ENCODE data around the gene TTLL10. TPM values are rescaled to one million over a fixed set of nuclear protein-coding genes. Genes with fewer than 3 reads are reported as not detected.
A peak's percentile ranks its signal among the peaks of the same experiment; 100 is the strongest.

Gene TTLL10
- total RNA-seq, 2 experiments from 2014 or later, result not detected

- H3K27ac Mint-ChIP-seq, result peak overlapping the region; percentile 100
- intact Hi-C loops (cut with micrococcal nuclease), result loop anchor here (10.0 kb wide), 1 partner anchor 169 kb away; no protein-coding TSS in a partner anchor
- DNase-seq, result peak; percentile 9
- no peaks in the 10 kb centered on the region for H3K9me3 Mint-ChIP-seq
- ChIA-PET CTCF (no interaction called here), POLR2A (interaction anchor here (8.3 kb wide), 1 partner anchor 13 kb away, joined by 107 read pairs; no protein-coding TSS in a partner anchor)
- no peaks in the 10 kb centered on the region for H3K27me3 Mint-ChIP-seq
- H3K4me1 Mint-ChIP-seq (ENCODE audit: low read depth), result peaks cover 25% of the 10 kb centered on the region
- H3K4me3 Mint-ChIP-seq, result peak overlapping the region; percentile 84
- peaks cover 27% of the 10 kb centered on the region for H3K36me3 Mint-ChIP-seq
These were observed 30.1 kb downstream of the TTLL10 start for GRCh38 chr1:1203561-1204424.

GRCh38 chr1:1204425-1204920 lies 30.8 kb downstream of the TTLL10 start:
- ChIA-PET CTCF (interaction anchor here (1.9 kb wide), 1 partner anchor 82 kb away, joined by 13 read pairs; no protein-coding TSS in a partner anchor), POLR2A (interaction anchor here (0.8 to 8.3 kb wide), 3 partner anchors 13 to 27 kb away, joined by 3 to 107 read pairs (median 3); no protein-coding TSS in a partner anchor)
- DNase-seq, result peak; percentile 9
- intact Hi-C loops (cut with micrococcal nuclease), result loop anchor here (10.0 kb wide), 1 partner anchor 170 kb away; no protein-coding TSS in a partner anchor
- Mint-ChIP-seq H3K27ac (peak overlapping the region; percentile 100), H3K9me3 (no peaks in the 10 kb centered on the region), H3K4me3 (peak overlapping the region; percentile 84), H3K27me3 (no peaks in the 10 kb centered on the region), H3K4me1 (ENCODE audit: low read depth) (peaks cover 28% of the 10 kb centered on the region), H3K36me3 (peaks cover 32% of the 10 kb centered on the region)

- H3K4me1 Mint-ChIP-seq (ENCODE audit: low read depth), result peaks cover 31% of the 10 kb centered on the region
- intact Hi-C loops (cut with micrococcal nuclease), result loop anchor here (10.0 kb wide), 1 partner anchor 170 kb away; no protein-coding TSS in a partner anchor
- peak; percentile 28 for DNase-seq
- POLR2A ChIA-PET, result interaction anchor here (0.8 to 8.3 kb wide), 4 partner anchors 12 to 26 kb away, joined by 3 to 107 read pairs (median 4); partner anchors contain the start of genes B3GALT6 and SDF4
- H3K27ac Mint-ChIP-seq, result peak overlapping the region; percentile 100
- H3K27me3 Mint-ChIP-seq, result no peaks in the 10 kb centered on the region
- CTCF ChIA-PET, result interaction anchor here (1.9 kb wide), 1 partner anchor 83 kb away, joined by 13 read pairs; no protein-coding TSS in a partner anchor
- H3K36me3 Mint-ChIP-seq, result peaks cover 39% of the 10 kb centered on the region
- H3K4me3 Mint-ChIP-seq, result peak overlapping the region; percentile 84
- no peaks in the 10 kb centered on the region for H3K9me3 Mint-ChIP-seq
These were observed 31.5 kb downstream of the TTLL10 start for GRCh38 chr1:1204998-1205768.

GRCh38 chr1:1205769-1206375 lies 32.2 kb downstream of the TTLL10 start:
- CTCF ChIA-PET, result interaction anchor here (1.9 to 2.4 kb wide), 2 partner anchors 11 to 84 kb away, joined by 9 to 13 read pairs; no protein-coding TSS in a partner anchor
- intact Hi-C loops (cut with micrococcal nuclease), result loop anchor here (1.0 to 10.0 kb wide), 2 partner anchors 69 to 171 kb away; no protein-coding TSS in a partner anchor
- Mint-ChIP-seq H3K27me3 (no peaks in the 10 kb centered on the region), H3K4me1 (ENCODE audit: low read depth) (peaks cover 28% of the 10 kb centered on the region), H3K36me3 (peaks cover 46% of the 10 kb centered on the region), H3K4me3 (peak overlapping the region; percentile 84), H3K9me3 (no peaks in the 10 kb centered on the region), H3K27ac (peak overlapping the region; percentile 100)
- POLR2A ChIA-PET, result interaction anchor here (1.2 to 8.3 kb wide), 3 partner anchors 11 to 48 kb away, joined by 4 to 107 read pairs (median 5); partner anchors contain the start of genes B3GALT6 and SDF4
- DNase-seq, result no peak

GRCh38 chr1:1206376-1206965 lies 32.8 kb downstream of the TTLL10 start, which contains the start of gene TNFRSF18:
TSS of gene TNFRSF18 (minus strand) at chr1:1206592. CDS start at chr1:1206571, 21 bp downstream.
- POLR2A ChIA-PET, result interaction anchor here (0.6 to 8.3 kb wide), 5 partner anchors 11 to 90 kb away, joined by 3 to 107 read pairs (median 4); partner anchors contain the start of genes B3GALT6, C1orf159 and SDF4
- CTCF ChIA-PET, result interaction anchor here (1.9 to 2.4 kb wide), 3 partner anchors 10 to 85 kb away, joined by 9 to 13 read pairs (median 13); no protein-coding TSS in a partner anchor
- intact Hi-C loops (cut with micrococcal nuclease), result loop anchor here (1.0 to 10.0 kb wide), 2 partner anchors 69 to 172 kb away; no protein-coding TSS in a partner anchor
- H3K9me3 Mint-ChIP-seq, result no peaks in the 10 kb centered on the region
- H3K4me1 Mint-ChIP-seq (ENCODE audit: low read depth), result peaks cover 31% of the 10 kb centered on the region
- peaks cover 50% of the 10 kb centered on the region for H3K36me3 Mint-ChIP-seq
- peak within 1 kb of the TSS; percentile 100 for H3K27ac Mint-ChIP-seq
- no peaks in the 10 kb centered on the region for H3K27me3 Mint-ChIP-seq
- peak; percentile 76 for DNase-seq
- peak within 1 kb of the TSS; percentile 84 for H3K4me3 Mint-ChIP-seq

- peaks cover 52% of the 10 kb centered on the region for H3K36me3 Mint-ChIP-seq
These were observed 33.4 kb downstream of the TTLL10 start for GRCh38 chr1:1206966-1207531.

GRCh38 chr1:1207571-1207892 lies 33.9 kb downstream of the TTLL10 start:
- intact Hi-C loops (cut with micrococcal nuclease), result loop anchor here (10.0 kb wide), 1 partner anchor 173 kb away; no protein-coding TSS in a partner anchor
- Mint-ChIP-seq H3K4me1 (ENCODE audit: low read depth) (peaks cover 31% of the 10 kb centered on the region), H3K27me3 (no peaks in the 10 kb centered on the region), H3K36me3 (peaks cover 54% of the 10 kb centered on the region), H3K27ac (peak overlapping the region; percentile 100), H3K9me3 (no peaks in the 10 kb centered on the region), H3K4me3 (peak overlapping the region; percentile 91)
- no peak for DNase-seq
- ChIA-PET CTCF (interaction anchor here (1.3 to 2.4 kb wide), 4 partner anchors 9 to 174 kb away, joined by 3 to 13 read pairs (median 6); no protein-coding TSS in a partner anchor), POLR2A (interaction anchor here (0.9 to 8.3 kb wide), 5 partner anchors 10 to 92 kb away, joined by 3 to 107 read pairs (median 4); partner anchors contain the start of gene C1orf159)

More at GRCh38 chr1:1206966-1207531, 33.4 kb downstream of the TTLL10 start:
- Mint-ChIP-seq H3K27ac (peak overlapping the region; percentile 100), H3K9me3 (no peaks in the 10 kb centered on the region), H3K4me1 (ENCODE audit: low read depth) (peaks cover 31% of the 10 kb centered on the region), H3K4me3 (peak overlapping the region; percentile 84), H3K27me3 (no peaks in the 10 kb centered on the region)
- ChIA-PET CTCF (interaction anchor here (1.3 to 2.4 kb wide), 4 partner anchors 10 to 174 kb away, joined by 3 to 13 read pairs (median 6); no protein-coding TSS in a partner anchor), POLR2A (interaction anchor here (0.6 to 8.3 kb wide), 6 partner anchors 10 to 91 kb away, joined by 3 to 107 read pairs (median 4); partner anchors contain the start of gene C1orf159)
- peak; percentile 60 for DNase-seq
- intact Hi-C loops (cut with micrococcal nuclease), result loop anchor here (1.0 to 10.0 kb wide), 2 partner anchors 70 to 172 kb away; no protein-coding TSS in a partner anchor

GRCh38 chr1:1208713-1209433 lies 35.2 kb downstream of the TTLL10 start:
- intact Hi-C loops (cut with micrococcal nuclease), result loop anchor here (1.0 to 10.0 kb wide), 4 partner anchors 7 to 174 kb away; partner anchors contain the start of gene C1orf159
- Mint-ChIP-seq H3K9me3 (no peaks in the 10 kb centered on the region), H3K27ac (peak overlapping the region; percentile 100), H3K4me3 (peak overlapping the region; percentile 91), H3K36me3 (peaks cover 57% of the 10 kb centered on the region), H3K4me1 (ENCODE audit: low read depth) (peaks cover 30% of the 10 kb centered on the region), H3K27me3 (no peaks in the 10 kb centered on the region)
- ChIA-PET CTCF (interaction anchor here (2.4 kb wide), 1 partner anchor 87 kb away, joined by 13 read pairs; no protein-coding TSS in a partner anchor), POLR2A (interaction anchor here (0.6 to 8.3 kb wide), 3 partner anchors 8 to 92 kb away, joined by 3 to 107 read pairs (median 4); no protein-coding TSS in a partner anchor)
- DNase-seq, result peak; percentile 86

- peak overlapping the region; percentile 91 for H3K4me3 Mint-ChIP-seq
- CTCF ChIA-PET, result interaction anchor here (0.8 to 1.5 kb wide), 2 partner anchors 63 to 81 kb away, joined by 3 read pairs; partner anchors contain the start of gene UBE2J2
- peak overlapping the region; percentile 100 for H3K27ac Mint-ChIP-seq
- H3K27me3 Mint-ChIP-seq, result no peaks in the 10 kb centered on the region
- intact Hi-C loops (cut with micrococcal nuclease), result no loop called here
- peaks cover 42% of the 10 kb centered on the region for H3K4me1 Mint-ChIP-seq (ENCODE audit: low read depth)
- POLR2A ChIA-PET, result interaction anchor here (8.3 kb wide), 1 partner anchor 6 kb away, joined by 107 read pairs; no protein-coding TSS in a partner anchor
- DNase-seq, result peak; percentile 10
- no peaks in the 10 kb centered on the region for H3K9me3 Mint-ChIP-seq
- peaks cover 62% of the 10 kb centered on the region for H3K36me3 Mint-ChIP-seq
These were observed 37.3 kb downstream of the TTLL10 start for GRCh38 chr1:1210726-1211540.
